SK-N-SH (cell line): ENCODE results near the gene SLC8A1. TPM values are rescaled to one million over a fixed set of nuclear protein-coding genes. Genes with fewer than 3 reads are reported as not detected.

ENCODE experiments used
- CTCF ChIA-PET: fragments of 300-600, 350-600 bp; formaldehyde crosslinking; extraction: SDS; loops from one replicate; lab custom pipeline; 2021; lab: Yijun Ruan, JAX
- POLR2A ChIA-PET: fragments of 350-600 bp; sonication (Branson Sonifier 250); formaldehyde crosslinking; extraction: SDS; loops from one replicate; lab custom pipeline; 2020; ENCODE audit warnings: antibody characterized with exemption, inconsistent platforms; lab: Yijun Ruan, JAX
- DNase-seq: peaks from one replicate; pipeline ENCODE4 v3.0.0; 2012
- H2AFZ ChIP-seq: fragments of 200-600 bp; sonication (generic); 2 replicates; pipeline ENCODE4 v1.8.1; 2016; ENCODE audit warnings: antibody characterized with exemption, mild to moderate bottlenecking, low read depth
- H3F3A ChIP-seq: fragments of 200-600 bp; sonication (generic); replicated peaks from 2 replicates; pipeline ENCODE3; 2016; ENCODE audit warnings: antibody characterized with exemption, mild to moderate bottlenecking; ENCODE audit not compliant: insufficient read depth
- H3K27ac ChIP-seq, 2 experiments: fragments of 200-500 bp in 1 of 2; fragments of 200-600 bp in 1 of 2; sonication (Bioruptor generic) in 1 of 2; sonication (generic), shearing (Covaris generic) in 1 of 2; 2 replicates each; pipeline versions ENCODE4 v1.5.1 to v1.6.1; 2014 to 2016; ENCODE audit warnings: low read depth in 2 of 2, inconsistent platforms in 1 of 2, low read length in 1 of 2, mild to moderate bottlenecking in 1 of 2, mixed read lengths in 1 of 2
- H3K27me3 ChIP-seq: fragments of 200-600 bp; sonication (generic), shearing (Covaris generic); 2 replicates; pipeline ENCODE4 v1.6.1; 2016; ENCODE audit warnings: mixed run types; ENCODE audit not compliant: insufficient read depth
- H3K36me3 ChIP-seq, 2 experiments: fragments of 200-500 bp in 1 of 2; fragments of 200-600 bp in 1 of 2; sonication (Bioruptor generic) in 1 of 2; sonication (generic) in 1 of 2; replicated peaks in 1 of 2; 2 replicates each; pipeline versions ENCODE3 to v1.5.1; 2014 to 2016; ENCODE audit warnings: low read length in 1 of 2, mild to moderate bottlenecking in 1 of 2; ENCODE audit not compliant: insufficient read depth in 2 of 2, control insufficient read depth in 1 of 2
- H3K4me1 ChIP-seq, 2 experiments: fragments of 200-500 bp in 1 of 2; fragments of 200-600 bp in 1 of 2; sonication (Bioruptor generic) in 1 of 2; sonication (generic), shearing (Covaris generic) in 1 of 2; 2 replicates each; pipeline versions ENCODE4 v1.5.1 to v1.6.1; 2014 to 2016; ENCODE audit warnings: low read depth in 1 of 2, low read length in 1 of 2, mixed run types in 1 of 2; ENCODE audit not compliant: insufficient read depth in 2 of 2, control insufficient read depth in 1 of 2
- H3K4me2 ChIP-seq: fragments of 200-600 bp; sonication (generic), shearing (Covaris generic); 2 replicates; pipeline ENCODE4 v1.6.1; 2017; ENCODE audit warnings: mixed run types
- H3K4me3 ChIP-seq, 2 experiments: fragments of 200-500 bp in 1 of 2; fragments of 200-600 bp in 1 of 2; sonication (Bioruptor generic) in 1 of 2; sonication (generic), shearing (Covaris generic) in 1 of 2; 2 replicates each; pipeline versions ENCODE4 v1.5.1 to v1.8.1; 2014 to 2016; ENCODE audit warnings: low read depth in 2 of 2, inconsistent platforms in 1 of 2, low read length in 1 of 2, mild to moderate bottlenecking in 1 of 2, mixed read lengths in 1 of 2, moderate library complexity in 1 of 2
- H3K79me2 ChIP-seq: fragments of 200-600 bp; sonication (generic); 2 replicates; pipeline ENCODE4 v1.8.1; 2017; ENCODE audit warnings: mild to moderate bottlenecking; ENCODE audit not compliant: insufficient read depth
- H3K9ac ChIP-seq: fragments of 200-600 bp; sonication (generic); 2 replicates; pipeline ENCODE4 v1.6.1; 2017; ENCODE audit warnings: mixed run types
- H3K9me2 ChIP-seq: fragments of 200-600 bp; sonication (generic); 2 replicates; pipeline ENCODE4 v1.6.1; 2017; ENCODE audit warnings: mixed run types
- H3K9me3 ChIP-seq: fragments of 200-600 bp; sonication (generic); 2 replicates; pipeline ENCODE4 v1.6.1; 2017; ENCODE audit warnings: mixed run types, mild to moderate bottlenecking, moderate library complexity
- H4K20me1 ChIP-seq: fragments of 200-600 bp; sonication (generic); 2 replicates; pipeline ENCODE4 v1.6.1; 2017; ENCODE audit warnings: mild to moderate bottlenecking, mixed run types; ENCODE audit not compliant: insufficient read depth
- CHD2 ChIP-seq: fragments of 150-350 bp; IDR thresholded peaks from 2 replicates; pipeline ENCODE4 v1.6.1; 2018; ENCODE audit warnings: low read length; ENCODE audit not compliant: partially characterized antibody
- ELF1 ChIP-seq: IDR thresholded peaks from 2 replicates; pipeline ENCODE4 v1.4.0; 2012
- EP300 ChIP-seq, 2 experiments: IDR thresholded peaks; 2 replicates each; pipeline versions ENCODE4 v1.4.0 to v1.6.1; 2012; ENCODE audit warnings: borderline replicate concordance in 1 of 2, low read depth in 1 of 2, low read length in 1 of 2
- EZH2phosphoT487 ChIP-seq: fragments of 200-600 bp; sonication (generic); IDR thresholded peaks from 2 replicates; pipeline ENCODE4 v1.6.1; 2017; ENCODE audit warnings: low read depth, mixed run types, mild to moderate bottlenecking, antibody characterized with exemption, moderate library complexity, borderline replicate concordance
- FOSL2 ChIP-seq: IDR thresholded peaks from 2 replicates; pipeline ENCODE4 v1.4.0; 2012; ENCODE audit warnings: low read depth, mild to moderate bottlenecking, moderate library complexity, borderline replicate concordance
- FOXM1 ChIP-seq: IDR thresholded peaks from 2 replicates; pipeline ENCODE4 v1.4.0; 2012; ENCODE audit warnings: low read depth, mild to moderate bottlenecking
- IRF3 ChIP-seq: fragments of 150-350 bp; IDR thresholded peaks from 2 replicates; pipeline ENCODE4 v1.6.1; 2016; ENCODE audit warnings: mild to moderate bottlenecking, low read depth, low read length
- JUND ChIP-seq: IDR thresholded peaks from 2 replicates; pipeline ENCODE4 v1.4.0; 2012
- MAX ChIP-seq: IDR thresholded peaks from 2 replicates; pipeline ENCODE4 v1.4.0; 2012; ENCODE audit warnings: low read depth
- MEF2A ChIP-seq: IDR thresholded peaks from 2 replicates; pipeline ENCODE4 v1.4.0; 2012; ENCODE audit warnings: low read depth, borderline replicate concordance
- NFIC ChIP-seq: IDR thresholded peaks from 2 replicates; pipeline ENCODE4 v1.4.0; 2012; ENCODE audit warnings: borderline replicate concordance
- RAD21 ChIP-seq: IDR thresholded peaks from 2 replicates; pipeline ENCODE4 v1.6.1; 2012; ENCODE audit warnings: mild to moderate bottlenecking, low read length
- TAF1 ChIP-seq: IDR thresholded peaks from 2 replicates; pipeline ENCODE4 v1.6.1; 2012; ENCODE audit warnings: low read depth, mild to moderate bottlenecking, low read length, moderate library complexity, borderline replicate concordance
- TCF12 ChIP-seq: IDR thresholded peaks from 2 replicates; pipeline ENCODE4 v1.4.0; 2012
- USF2 ChIP-seq: fragments of 150-350 bp; IDR thresholded peaks from 2 replicates; pipeline ENCODE4 v1.6.1; 2017; ENCODE audit warnings: antibody characterized with exemption, low read length, low read depth, borderline replicate concordance
- WGBS: methylation state at CpG from one replicate; pipeline ENCODE4 v1.1.6; 2017; ENCODE audit warnings: low lambda C conversion rate; 5-methylcytosine and 5-hydroxymethylcytosine counted together
- polyA plus RNA-seq, 3 experiments: library from polyadenylated mRNA; depleted of rRNA; stranded (reverse); fragments of >200 nt; gene quantifications; 2 replicates each; pipeline ENCODE4 v1.2.3, GENCODE V29; 2012
- TF ChIP-seq, protein P1 (sequence below): IDR thresholded peaks from 2 replicates; pipeline ENCODE4 v1.4.0; 2012; ENCODE audit warnings: low read depth, borderline replicate concordance
- TF ChIP-seq, protein P2 (sequence below): IDR thresholded peaks from 2 replicates; pipeline ENCODE4; 2012

Gene SLC8A1
- polyA plus RNA-seq, 1 of the 3 experiments (the other 2 are of a cell fraction), result 3.2 TPM

DNA sequence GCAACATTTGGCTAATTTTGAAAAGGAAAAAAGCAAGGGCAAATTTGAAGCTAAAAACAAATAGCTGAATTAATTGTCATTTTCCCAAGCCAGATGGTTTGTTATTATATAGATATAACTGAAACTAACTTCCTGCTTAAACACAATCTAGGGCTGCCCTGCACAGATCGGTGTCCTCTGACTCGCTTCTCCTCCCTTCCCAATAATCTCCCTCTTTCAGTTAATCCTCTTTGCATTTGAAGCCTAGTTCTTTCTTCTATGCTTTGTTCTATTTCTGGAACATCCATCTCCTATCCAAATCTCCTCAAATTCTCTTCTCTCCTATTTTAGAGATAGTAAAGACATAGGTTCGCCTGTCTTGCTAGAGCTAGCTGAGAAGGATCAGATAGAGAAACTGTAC lies 328.1 kb downstream of the SLC8A1 start (continued):
- TF ChIP-seq IRF3 (no peak), RAD21 (no peak), USF2 (no peak), CHD2 (no peak), EP300 (IDR thresholded peaks at IDR 0.05; ENCODE audit: borderline replicate concordance in 1 of 2, low read depth in 1 of 2, low read length in 1 of 2) (no peak), FOSL2 (no peak)
- TF ChIP-seq, all 33 proteins: peak for 0

DNA sequence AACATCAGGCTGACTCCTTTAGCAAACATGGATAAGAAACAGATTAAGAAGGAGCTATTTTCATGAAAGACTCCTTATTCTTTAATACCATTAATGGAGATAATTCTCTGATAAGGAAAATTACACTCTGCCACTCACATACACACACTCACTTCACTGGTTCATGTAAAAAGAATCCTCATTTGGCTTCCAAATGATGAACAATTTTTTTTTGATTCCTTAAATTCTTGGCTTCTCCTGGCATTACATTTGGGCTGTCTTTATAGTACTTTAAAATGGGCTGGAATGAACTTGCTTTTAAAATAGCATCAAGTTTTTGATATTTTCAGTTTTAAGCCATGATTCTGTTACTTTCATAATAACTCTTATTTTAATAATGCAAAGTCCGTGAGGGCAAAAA lies 328.6 kb downstream of the SLC8A1 start:
- Histone ChIP-seq H3K9ac (peak overlapping the region; percentile 1; the same call in 1 of the 2 replicates), H3K27me3 (no peaks in the 10 kb centered on the region), H4K20me1 (no peaks in the 10 kb centered on the region), H3K27ac (peak overlapping the region in 1 of 2 experiments; percentile 30; a peak in 3 of 4 replicates), H3K79me2 (no peaks in the 10 kb centered on the region), H3K4me1 (peaks cover 1 to 48% of the 10 kb centered on the region in 2 experiments), H3K9me2 (no peaks in the 10 kb centered on the region), H3K4me3 (no peak overlapping the region), H3K36me3 (no peaks in the 10 kb centered on the region), H3K9me3 (no peaks in the 10 kb centered on the region), H2AFZ (peak overlapping the region; percentile 44; the same call in 1 of the 2 replicates), H3K4me2 (peak overlapping the region; percentile 50), H3F3A (peaks cover 27% of the 10 kb centered on the region)
- TF ChIP-seq TCF12 (peak; percentile 4; the same call in 1 of the 2 replicates), JUND (peak; percentile 33; the same call in 1 of the 2 replicates), EZH2phosphoT487 (no peak), NFIC (peak; percentile 27; the same call in 1 of the 2 replicates), ELF1 (no peak)
- no peak for DNase-seq
- 94% methylated on average over 1 of the region's 1 CpG for WGBS
- CTCF ChIA-PET, result interaction anchor here (1.4 kb wide), 1 partner anchor 1575 kb away, joined by 4 read pairs; no protein-coding TSS in a partner anchor
- POLR2A ChIA-PET, result no interaction called here

GRCh38 chr2:40120957-40121356 lies 330.9 kb downstream of the SLC8A1 start:
- TF ChIP-seq, protein P1, sequence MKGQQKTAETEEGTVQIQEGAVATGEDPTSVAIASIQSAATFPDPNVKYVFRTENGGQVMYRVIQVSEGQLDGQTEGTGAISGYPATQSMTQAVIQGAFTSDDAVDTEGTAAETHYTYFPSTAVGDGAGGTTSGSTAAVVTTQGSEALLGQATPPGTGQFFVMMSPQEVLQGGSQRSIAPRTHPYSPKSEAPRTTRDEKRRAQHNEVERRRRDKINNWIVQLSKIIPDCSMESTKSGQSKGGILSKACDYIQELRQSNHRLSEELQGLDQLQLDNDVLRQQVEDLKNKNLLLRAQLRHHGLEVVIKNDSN, result no peak
- no peak for TF ChIP-seq FOSL2
- no peak for TF ChIP-seq FOXM1
- TF ChIP-seq TAF1, result no peak
- no peak for TF ChIP-seq MAX
- TF ChIP-seq MEF2A, result no peak
- TF ChIP-seq, protein P2, sequence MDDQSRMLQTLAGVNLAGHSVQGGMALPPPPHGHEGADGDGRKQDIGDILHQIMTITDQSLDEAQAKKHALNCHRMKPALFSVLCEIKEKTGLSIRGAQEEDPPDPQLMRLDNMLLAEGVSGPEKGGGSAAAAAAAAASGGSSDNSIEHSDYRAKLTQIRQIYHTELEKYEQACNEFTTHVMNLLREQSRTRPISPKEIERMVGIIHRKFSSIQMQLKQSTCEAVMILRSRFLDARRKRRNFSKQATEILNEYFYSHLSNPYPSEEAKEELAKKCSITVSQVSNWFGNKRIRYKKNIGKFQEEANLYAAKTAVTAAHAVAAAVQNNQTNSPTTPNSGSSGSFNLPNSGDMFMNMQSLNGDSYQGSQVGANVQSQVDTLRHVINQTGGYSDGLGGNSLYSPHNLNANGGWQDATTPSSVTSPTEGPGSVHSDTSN, result no peak
- no peak for TF ChIP-seq EP300 (IDR thresholded peaks at IDR 0.05; ENCODE audit: borderline replicate concordance in 1 of 2, low read depth in 1 of 2, low read length in 1 of 2)
- ChIA-PET CTCF (interaction anchor here (1.1 to 1.4 kb wide), 2 partner anchors 9 to 10 kb away, joined by 3 read pairs; no protein-coding TSS in a partner anchor), POLR2A (no interaction called here)
- 72% methylated on average over 5 of the region's 5 CpGs for WGBS
- Histone ChIP-seq H3K9ac (no peak overlapping the region), H3K27me3 (no peaks in the 10 kb centered on the region), H3F3A (peaks cover 10% of the 10 kb centered on the region), H3K9me3 (no peaks in the 10 kb centered on the region), H3K36me3 (no peaks in the 10 kb centered on the region), H3K4me1 (peaks cover 0 to 29% of the 10 kb centered on the region in 2 experiments; a peak in 3 of 4 replicates), H3K4me3 (no peak overlapping the region), H3K9me2 (no peaks in the 10 kb centered on the region), H4K20me1 (no peaks in the 10 kb centered on the region), H3K4me2 (no peak overlapping the region), H2AFZ (no peak overlapping the region), H3K79me2 (no peaks in the 10 kb centered on the region), H3K27ac (no peak overlapping the region)
- no peak for DNase-seq
